A549 (cell line): Measurements from ENCODE around the gene DIS3L2. TPM values are rescaled to one million over a fixed set of nuclear protein-coding genes. Genes with fewer than 3 reads are reported as not detected.

Experiments used
- ATAC-seq, 2 experiments: fragments of 200-7000 bp in 1 of 2; fragments of >200 bp in 1 of 2; cut with Nextera tagmentation in 1 of 2; cut with Tn5 transposase in 1 of 2; 3 replicates each; pipeline versions ENCODE4 v1.8.0 to v1.9.1; 2018 to 2020; ENCODE audit warnings: mild to moderate bottlenecking in 1 of 2, moderate library complexity in 1 of 2
- CTCF ChIA-PET: fragments of 300-600 bp; sonication (Branson Sonifier 250); formaldehyde crosslinking; extraction: SDS; loops from one replicate; lab custom pipeline; 2021; ENCODE audit warnings: antibody characterized with exemption, inconsistent platforms; lab: Yijun Ruan, JAX
- POLR2A ChIA-PET: fragments of 350-600 bp; formaldehyde crosslinking; extraction: SDS; loops from one replicate; lab custom pipeline; 2021; ENCODE audit warnings: antibody characterized with exemption, inconsistent platforms; lab: Yijun Ruan, JAX
- DNase-seq, 2 experiments: peaks; one replicate each; pipeline versions ENCODE4 v3.0.0 to v3.0.0-alpha.2; 2011 to 2016; ENCODE audit warnings: low read depth in 1 of 2, low spot score in 1 of 2
- FAIRE-seq: peaks from 2 replicates; lab custom pipeline; 2011; peaks lifted over from hg19 to GRCh38; lab: Jason Lieb, UNC
- H3K27ac ChIP-seq, 2 experiments: fragments of >200 bp; sonication (Bioruptor Twin); formaldehyde crosslinking; 3 replicates each; pipeline ENCODE4 v1.5.1; 2016 to 2017
- H3K4me1 ChIP-seq: fragments of >200 bp; sonication (Bioruptor Twin); formaldehyde crosslinking; 3 replicates; pipeline ENCODE4 v1.6.1; 2016
- H3K4me2 ChIP-seq: fragments of >200 bp; sonication (Bioruptor Twin); formaldehyde crosslinking; 3 replicates; pipeline ENCODE4 v1.6.1; 2016
- H3K4me3 ChIP-seq: fragments of >200 bp; sonication (Bioruptor Twin); formaldehyde crosslinking; 3 replicates; pipeline ENCODE4 v1.5.1; 2016
- H3K9me3 ChIP-seq: fragments of >200 bp; sonication (Bioruptor Twin); formaldehyde crosslinking; 3 replicates; pipeline ENCODE4 v1.6.1; 2016
- CBX8 ChIP-seq: fragments of 200-600 bp; sonication (generic); IDR thresholded peaks from 2 replicates; pipeline ENCODE4 v1.6.1; 2016
- CTCF ChIP-seq: fragments of >200 bp; sonication (Bioruptor Twin); formaldehyde crosslinking; IDR thresholded peaks from 3 replicates; pipeline ENCODE4 v1.5.1; 2016
- E2F6 ChIP-seq: IDR thresholded peaks from 2 replicates; pipeline ENCODE4 v1.6.1; 2012; ENCODE audit warnings: low read depth, borderline replicate concordance
- FOSL2 ChIP-seq, 2 experiments: fragments of 450-650 bp in 1 of 2; fragments of >200 bp in 1 of 2; sonication (Bioruptor Twin) in 1 of 2; formaldehyde crosslinking; IDR thresholded peaks; 2 replicates each; pipeline versions ENCODE4 v1.5.0 to v1.6.1; 2016 to 2020; ENCODE audit warnings: mild to moderate bottlenecking in 1 of 2, moderate library complexity in 1 of 2
- GATA3 ChIP-seq: IDR thresholded peaks from 2 replicates; pipeline ENCODE4 v1.6.1; 2012; ENCODE audit warnings: borderline replicate concordance
- HDAC2 ChIP-seq: fragments of 200-600 bp; sonication (generic); IDR thresholded peaks from 2 replicates; pipeline ENCODE4 v1.6.1; 2016
- HMGXB4 ChIP-seq: fragments of 250-450 bp; sonication (Bioruptor Pico); IDR thresholded peaks from 2 replicates; pipeline ENCODE4 v1.5.0; 2021; ENCODE audit warnings: mild to moderate bottlenecking, moderate library complexity, borderline replicate concordance
- HOXB13 ChIP-seq: fragments of 250-450 bp; sonication (Bioruptor Pico); IDR thresholded peaks from 2 replicates; pipeline ENCODE4 v1.5.0; 2020; ENCODE audit warnings: low read depth, mild to moderate bottlenecking, moderate library complexity
- JUNB ChIP-seq: fragments of >200 bp; sonication (Bioruptor Twin); formaldehyde crosslinking; IDR thresholded peaks from 2 replicates; pipeline ENCODE4 v1.6.1; 2016
- KDM5A ChIP-seq: fragments of 200-600 bp; sonication (generic); IDR thresholded peaks from 2 replicates; pipeline ENCODE4 v1.6.1; 2016; ENCODE audit warnings: antibody characterized with exemption, mild to moderate bottlenecking
- MAX ChIP-seq: IDR thresholded peaks from 2 replicates; pipeline ENCODE4 v1.6.1; 2012
- MAZ ChIP-seq: fragments of 150-350 bp; IDR thresholded peaks from 2 replicates; pipeline ENCODE4 v1.6.1; 2014; ENCODE audit warnings: antibody characterized with exemption, low read depth, low read length, borderline replicate concordance
- MYC ChIP-seq: IDR thresholded peaks from 2 replicates; pipeline ENCODE4 v1.6.1; 2012; ENCODE audit warnings: mild to moderate bottlenecking, inconsistent platforms, low read length, improper control_type of control experiment, borderline replicate concordance
- NFE2L2 ChIP-seq: fragments of 150-350 bp; conservative IDR thresholded peaks from 2 replicates; pipeline ENCODE4 v1.6.1; 2014; ENCODE audit warnings: low read length
- PHF8 ChIP-seq: fragments of 200-600 bp; sonication (generic); IDR thresholded peaks from 2 replicates; pipeline ENCODE4 v1.6.1; 2016; ENCODE audit warnings: low read depth, mild to moderate bottlenecking, antibody characterized with exemption, moderate library complexity, borderline replicate concordance
- POLR2AphosphoS2 ChIP-seq: conservative IDR thresholded peaks from 2 replicates; pipeline ENCODE4 v1.6.1; 2012; ENCODE audit warnings: low read length, improper control_type of control experiment, inconsistent platforms
- RCOR1 ChIP-seq: fragments of 150-350 bp; IDR thresholded peaks from 2 replicates; pipeline ENCODE4 v1.6.1; 2014; ENCODE audit warnings: antibody characterized with exemption, low read length, low read depth
- RFX5 ChIP-seq: fragments of 450-650 bp; IDR thresholded peaks from 2 replicates; pipeline ENCODE4 v1.7.1; 2014; ENCODE audit warnings: antibody characterized with exemption, mild to moderate bottlenecking, moderate library complexity
- SMC3 ChIP-seq: fragments of >200 bp; sonication (Bioruptor Twin); formaldehyde crosslinking; IDR thresholded peaks from 3 replicates; pipeline ENCODE4 v1.6.1; 2018; ENCODE audit warnings: inconsistent platforms
- SREBF2 ChIP-seq: fragments of 450-650 bp; IDR thresholded peaks from 2 replicates; pipeline ENCODE4 v1.6.1; 2014; ENCODE audit warnings: mild to moderate bottlenecking, moderate library complexity
- ZC3H11A ChIP-seq: fragments of 450-650 bp; IDR thresholded peaks from 2 replicates; pipeline ENCODE4 v1.6.1; 2014; ENCODE audit warnings: antibody characterized with exemption, mild to moderate bottlenecking
- ZFP36 ChIP-seq: fragments of 450-650 bp; IDR thresholded peaks from 2 replicates; pipeline ENCODE4 v1.6.1; 2014; ENCODE audit warnings: borderline replicate concordance; ENCODE audit not compliant: partially characterized antibody
- ZNF302 ChIP-seq: fragments of 250-450 bp; sonication (Bioruptor Pico); IDR thresholded peaks from 2 replicates; pipeline ENCODE4 v1.9.0; 2021; ENCODE audit warnings: inconsistent platforms, mild to moderate bottlenecking, moderate library complexity
- ZSCAN20 ChIP-seq: fragments of 250-450 bp; sonication (Bioruptor Pico); IDR thresholded peaks from 2 replicates; pipeline ENCODE4 v1.8.0; 2022; ENCODE audit warnings: mild to moderate bottlenecking, moderate library complexity
- WGBS: methylation state at CpG from one replicate; pipeline ENCODE4 v1.1.6; 2017; ENCODE audit errors: missing lambda C conversion rate; 5-methylcytosine and 5-hydroxymethylcytosine counted together
- polyA plus RNA-seq, 4 experiments: library from polyadenylated mRNA; depleted of rRNA in 3 of 4; stranded (reverse); fragments of >200 nt; fragmentation: RNase III in 1 of 4; extraction: RNeasy Plus Mini Kit Qiagen cat#74134 plus additional on column Dnase treatment in 1 of 4; gene quantifications; 2 replicates in 3 of 4; 3 replicates in 1 of 4; pipeline ENCODE4 v1.2.3, GENCODE V29; 2011 to 2017

DIS3L2 gene
- polyA plus RNA-seq, 2 of the 4 experiments (the other 2 are of a cell fraction): 14.9 to 15.4 TPM

- Histone ChIP-seq H3K27ac (no peak overlapping the region), H3K4me1 (no peaks in the 10 kb centered on the region), H3K4me3 (no peak overlapping the region), H3K9me3 (no peaks in the 10 kb centered on the region), H3K4me2 (no peak overlapping the region)
- DNase-seq (no peak), ATAC-seq (no peak), FAIRE-seq (no peak)
- 81% methylated on average over 5 of the region's 5 CpGs for WGBS
- CTCF ChIA-PET: interaction anchor here (1.0 kb wide), 1 partner anchor 78 kb away, joined by 3 read pairs; no protein-coding TSS in a partner anchor
- TF ChIP-seq ZC3H11A (no peak), PHF8 (no peak), KDM5A (no peak), POLR2AphosphoS2 (no peak), SREBF2 (no peak), RFX5 (no peak)
- POLR2A ChIA-PET: no interaction called here
These were observed 252.5 kb downstream of the DIS3L2 start for GRCh38 chr2:232214053-232214452.

DNA sequence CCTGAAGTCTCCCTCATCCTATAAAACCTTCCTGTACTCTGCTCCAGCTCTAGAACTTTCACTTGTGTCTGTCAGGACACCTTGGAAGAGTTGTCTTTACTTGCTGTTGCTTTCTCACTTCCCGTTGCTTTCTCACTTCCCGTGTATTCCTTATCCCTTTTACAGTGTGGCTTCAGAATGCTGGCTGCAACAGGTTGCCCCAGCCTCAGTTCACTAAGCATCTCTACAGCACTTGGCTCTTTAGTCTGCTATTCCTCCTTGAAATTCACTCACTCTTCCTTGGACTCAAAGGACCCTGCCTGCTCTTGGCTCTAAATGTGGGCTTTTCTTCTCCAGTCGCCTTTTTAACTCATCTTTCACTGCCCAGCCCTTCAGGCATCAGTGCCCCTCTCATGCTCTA lies 254.5 kb downstream of the DIS3L2 start:
- no peaks in the 10 kb centered on the region for H3K4me1 ChIP-seq
- DNase-seq (no peak), FAIRE-seq (no peak), ATAC-seq (no peak)
- H3K9me3 ChIP-seq: no peaks in the 10 kb centered on the region
- TF ChIP-seq MAZ: no peak
- no peak for TF ChIP-seq CTCF
- no peak for TF ChIP-seq HOXB13 (CRISPR knock-in tag)
- TF ChIP-seq ZSCAN20 (CRISPR knock-in tag): no peak
- TF ChIP-seq SREBF2: no peak
- no peak for TF ChIP-seq KDM5A
- TF ChIP-seq JUNB: no peak
- no peak for TF ChIP-seq MAX
- TF ChIP-seq SMC3: no peak
- no peak for TF ChIP-seq PHF8
- no peak for TF ChIP-seq NFE2L2
- TF ChIP-seq HMGXB4 (CRISPR knock-in tag): no peak
- TF ChIP-seq ZNF302 (CRISPR knock-in tag): no peak
- ChIA-PET CTCF (no interaction called here), POLR2A (no interaction called here)
- no peak overlapping the region for H3K4me3 ChIP-seq
- WGBS: 55% methylated on average over 3 of the region's 3 CpGs
- no peak overlapping the region for H3K27ac ChIP-seq
- no peak overlapping the region for H3K4me2 ChIP-seq

GRCh38 chr2:232218778-232219495 lies 257.4 kb downstream of the DIS3L2 start:
- FAIRE-seq (no peak), DNase-seq (no peak), ATAC-seq (no peak)
- Histone ChIP-seq H3K9me3 (no peaks in the 10 kb centered on the region), H3K4me1 (no peaks in the 10 kb centered on the region), H3K4me2 (no peak overlapping the region), H3K27ac (no peak overlapping the region), H3K4me3 (no peak overlapping the region)
- POLR2A ChIA-PET: no interaction called here
- 97% methylated on average over 6 of the region's 6 CpGs for WGBS
- no peak for TF ChIP-seq HDAC2
- TF ChIP-seq MYC: no peak
- TF ChIP-seq PHF8: no peak
- TF ChIP-seq E2F6: no peak
- TF ChIP-seq RCOR1: no peak
- no peak for TF ChIP-seq FOSL2 (IDR thresholded peaks at IDR 0.05)
- TF ChIP-seq FOSL2 (CRISPR knock-in tag; IDR thresholded peaks at IDR 0.05): no peak
- TF ChIP-seq ZFP36: no peak
- TF ChIP-seq RFX5: no peak
- TF ChIP-seq JUNB: no peak
- TF ChIP-seq GATA3: no peak
- no peak for TF ChIP-seq CBX8
- no peak for TF ChIP-seq ZSCAN20 (CRISPR knock-in tag)
- CTCF ChIA-PET: no interaction called here
